ENCODE results near the gene MED29.

DNA sequence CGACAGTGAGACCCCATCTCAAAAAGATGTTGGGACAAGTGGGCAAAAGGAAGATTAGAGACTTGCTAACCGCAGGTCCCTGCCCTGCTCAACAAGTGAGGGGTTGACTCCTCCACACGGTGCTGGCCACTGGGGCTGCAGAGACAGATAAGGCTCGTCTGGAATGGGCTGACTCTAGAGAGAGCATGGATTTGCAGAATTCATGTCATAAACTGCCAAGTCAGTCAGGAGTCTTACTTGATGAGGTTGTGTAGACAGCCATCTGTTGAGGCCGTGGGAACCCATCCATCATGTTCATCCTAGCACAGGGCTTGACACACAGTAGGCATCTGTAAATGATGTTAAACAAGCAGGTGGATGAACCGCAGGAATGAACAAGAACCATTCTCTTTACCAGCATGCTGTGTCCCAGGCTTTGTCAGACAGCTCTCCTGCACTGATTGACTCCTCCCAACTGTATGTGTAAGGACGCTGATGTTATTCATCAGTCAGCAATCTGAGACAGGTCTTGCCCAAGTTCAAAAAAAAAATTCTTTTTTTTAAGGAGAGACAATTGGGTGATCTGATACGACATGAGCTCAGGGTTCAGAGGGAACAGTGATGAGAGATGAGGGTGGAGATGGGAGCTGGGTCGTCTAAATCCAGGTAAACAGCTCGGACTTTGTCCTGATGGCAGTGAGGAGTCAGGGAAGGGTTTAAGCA, 9.1 kb upstream of the MED29 start:
- TF ChIP-seq EP300 (IDR thresholded peaks at IDR 0.05; ENCODE audit: borderline replicate concordance) (no peak), YY1 (IDR thresholded peaks at IDR 0.05; ENCODE audit: low read depth) (no peak), TEAD4 (IDR thresholded peaks at IDR 0.05) (no peak)

Data from Ishikawa (cell line).